ENCODE data around the gene CD163L1. TPM values are rescaled to one million over a fixed set of nuclear protein-coding genes. Genes with fewer than 3 reads are reported as not detected.

CD163L1 gene
- 0.74 TPM for total RNA-seq

- intact Hi-C loops (cut with DNase I) = no loop called here
- Histone ChIP-seq H3K4me1 (no peaks in the 10 kb centered on the region), H3K9me3 (no peaks in the 10 kb centered on the region), H3K4me3 (no peak within 1 kb of the TSS), H3K36me3 (no peaks in the 10 kb centered on the region), H3K27ac (no peak within 1 kb of the TSS), H3K27me3 (no peaks in the 10 kb centered on the region)
- no peak for TF ChIP-seq POLR2AphosphoS5 (IDR thresholded peaks at IDR 0.05; ENCODE audit: insufficient read depth in 1 of 2, low read depth in 1 of 2)
- no peak for TF ChIP-seq CTCF (IDR thresholded peaks at IDR 0.05)
- TF ChIP-seq POLR2A (IDR thresholded peaks at IDR 0.05) = no peak
- no peak for DNase-seq (ENCODE audit: extremely low spot score in 2 of 2)
These were observed at the start of gene CD163L1 for GRCh38 chr12:7444076-7444475. TSS of gene CD163L1 (minus strand) at chr12:7444153. CDS start at chr12:7444127, 26 bp downstream.

GRCh38 chr12:7493006-7493405, 49.1 kb upstream of the CD163L1 start:
- H3K4me3 ChIP-seq = no peak overlapping the region

GRCh38 chr12:7486512-7486911, 42.6 kb upstream of the CD163L1 start:
- DNase-seq (ENCODE audit: extremely low spot score in 2 of 2) = no peak
- H3K36me3 ChIP-seq = no peaks in the 10 kb centered on the region
- no peaks in the 10 kb centered on the region for H3K27me3 ChIP-seq
- H3K27ac ChIP-seq = no peak overlapping the region
- no peak for TF ChIP-seq CTCF (IDR thresholded peaks at IDR 0.05)
- no peak for TF ChIP-seq POLR2A (IDR thresholded peaks at IDR 0.05)
- no peak for TF ChIP-seq POLR2AphosphoS5 (IDR thresholded peaks at IDR 0.05; ENCODE audit: insufficient read depth in 1 of 2, low read depth in 1 of 2)
- no peaks in the 10 kb centered on the region for H3K9me3 ChIP-seq
- intact Hi-C loops (cut with DNase I) = no loop called here
- H3K4me3 ChIP-seq = no peak overlapping the region
- no peaks in the 10 kb centered on the region for H3K4me1 ChIP-seq

More at GRCh38 chr12:7493006-7493405, 49.1 kb upstream of the CD163L1 start:
- no peaks in the 10 kb centered on the region for H3K27me3 ChIP-seq
- no peak for DNase-seq (ENCODE audit: extremely low spot score in 2 of 2)
- no peaks in the 10 kb centered on the region for H3K4me1 ChIP-seq
- no peaks in the 10 kb centered on the region for H3K9me3 ChIP-seq
- no peak for TF ChIP-seq CTCF (IDR thresholded peaks at IDR 0.05)
- no peak for TF ChIP-seq POLR2A (IDR thresholded peaks at IDR 0.05)
- TF ChIP-seq POLR2AphosphoS5 (IDR thresholded peaks at IDR 0.05; ENCODE audit: insufficient read depth in 1 of 2, low read depth in 1 of 2) = no peak
- no peaks in the 10 kb centered on the region for H3K36me3 ChIP-seq
- intact Hi-C loops (cut with DNase I) = no loop called here
- H3K27ac ChIP-seq = no peak overlapping the region

GRCh38 chr12:7485095-7485494, 41.1 kb upstream of the CD163L1 start:
- Histone ChIP-seq H3K4me3 (no peak overlapping the region), H3K27me3 (no peaks in the 10 kb centered on the region), H3K9me3 (no peaks in the 10 kb centered on the region), H3K36me3 (no peaks in the 10 kb centered on the region), H3K4me1 (no peaks in the 10 kb centered on the region), H3K27ac (no peak overlapping the region)
- DNase-seq (ENCODE audit: extremely low spot score in 2 of 2) = no peak
- intact Hi-C loops (cut with DNase I) = no loop called here
- TF ChIP-seq POLR2AphosphoS5 (IDR thresholded peaks at IDR 0.05; ENCODE audit: insufficient read depth in 1 of 2, low read depth in 1 of 2) (no peak), POLR2A (IDR thresholded peaks at IDR 0.05) (no peak), CTCF (IDR thresholded peaks at IDR 0.05) (no peak)

GRCh38 chr12:7483343-7483742, 39.4 kb upstream of the CD163L1 start:
- no peak for DNase-seq (ENCODE audit: extremely low spot score in 2 of 2)
- no peaks in the 10 kb centered on the region for H3K9me3 ChIP-seq
- intact Hi-C loops (cut with DNase I) = no loop called here
- no peak for TF ChIP-seq CTCF (IDR thresholded peaks at IDR 0.05)
- TF ChIP-seq POLR2AphosphoS5 (IDR thresholded peaks at IDR 0.05; ENCODE audit: insufficient read depth in 1 of 2, low read depth in 1 of 2) = no peak
- no peak for TF ChIP-seq POLR2A (IDR thresholded peaks at IDR 0.05)
- H3K36me3 ChIP-seq = no peaks in the 10 kb centered on the region
- no peak overlapping the region for H3K27ac ChIP-seq
- H3K4me1 ChIP-seq = no peaks in the 10 kb centered on the region
- no peak overlapping the region for H3K4me3 ChIP-seq
- no peaks in the 10 kb centered on the region for H3K27me3 ChIP-seq

Measured in vagina (tissue), 2 donors.